GM19240 (cell line): ENCODE data around the gene DROSHA.
"Not testable (repeated sequence)": the region's sequence is repeated elsewhere in the genome, so short reads cannot be mapped to it uniquely, and the experiment has no call there.

Experiments used
- DNase-seq: peaks from one replicate; pipeline ENCODE4 v3.0.0; 2011; ENCODE audit warnings: low spot score; ENCODE audit not compliant: insufficient read length

DROSHA gene

GRCh38 chr5:31417512-31417911 is 114.4 kb downstream of the DROSHA start:
- no peak for DNase-seq

GRCh38 chr5:31416547-31416946 is 115.3 kb downstream of the DROSHA start:
- DNase-seq = no peak

GRCh38 chr5:31415960-31416359 is 115.9 kb downstream of the DROSHA start:
- no peak for DNase-seq

GRCh38 chr5:31415009-31415923 is 116.6 kb downstream of the DROSHA start:
- no peak for DNase-seq

GRCh38 chr5:31413030-31413812 is 118.7 kb downstream of the DROSHA start:
- DNase-seq = no peak

- DNase-seq = no peak
Observed at GRCh38 chr5:31412324-31412723, 119.6 kb downstream of the DROSHA start.

GRCh38 chr5:31410089-31410488 is 121.8 kb downstream of the DROSHA start:
- no peak for DNase-seq

GRCh38 chr5:31408814-31409213 is 123.1 kb downstream of the DROSHA start:
- DNase-seq = no peak

GRCh38 chr5:31407921-31408693 is 123.8 kb downstream of the DROSHA start:
- no peak for DNase-seq

- no peak for DNase-seq
Observed at GRCh38 chr5:31404325-31404724, 127.6 kb downstream of the DROSHA start.

GRCh38 chr5:31401691-31402090 is 130.2 kb downstream of the DROSHA start:
- DNase-seq = no peak

- DNase-seq = no peak
Observed at GRCh38 chr5:31397926-31398557, 133.9 kb downstream of the DROSHA start.

- DNase-seq = no peak
Observed at GRCh38 chr5:31396611-31397295, 135.1 kb downstream of the DROSHA start.

GRCh38 chr5:31395450-31396045 is 136.3 kb downstream of the DROSHA start:
- not testable (repeated sequence) for DNase-seq

GRCh38 chr5:31393126-31393525 is 138.8 kb downstream of the DROSHA start:
- no peak for DNase-seq

GRCh38 chr5:31392061-31392460 is 139.8 kb downstream of the DROSHA start:
- DNase-seq = no peak

GRCh38 chr5:31390256-31390655 is 141.6 kb downstream of the DROSHA start:
- DNase-seq = no peak

GRCh38 chr5:31385774-31386537 is 145.9 kb downstream of the DROSHA start:
- no peak for DNase-seq

GRCh38 chr5:31383734-31384133 is 148.2 kb downstream of the DROSHA start:
- DNase-seq = no peak
